HepG2 (cell line): ENCODE results near the gene VPS9D1. TPM values are rescaled to one million over a fixed set of nuclear protein-coding genes. Genes with fewer than 3 reads are reported as not detected.

Experiments used
- AHDC1 ChIP-seq: sonication (generic); formaldehyde crosslinking; IDR thresholded peaks from 2 replicates; pipeline ENCODE4 v1.5.1; 2020; ENCODE audit warnings: mild to moderate bottlenecking, missing genetic modification reagents, borderline replicate concordance
- ELK4 ChIP-seq: sonication (generic); formaldehyde crosslinking; IDR thresholded peaks from 2 replicates; pipeline ENCODE4 v1.9.0; 2021; ENCODE audit warnings: missing genetic modification reagents, borderline replicate concordance
- POGZ ChIP-seq: sonication (generic); formaldehyde crosslinking; IDR thresholded peaks from 2 replicates; pipeline ENCODE4 v1.4.0; 2020; ENCODE audit warnings: mild to moderate bottlenecking, missing genetic modification reagents
- ZNF230 ChIP-seq: sonication (generic); formaldehyde crosslinking; IDR thresholded peaks from 2 replicates; pipeline ENCODE4 v1.4.0; 2020; ENCODE audit warnings: mild to moderate bottlenecking, missing genetic modification reagents
- ZNF512B ChIP-seq: sonication (generic); formaldehyde crosslinking; IDR thresholded peaks from 2 replicates; pipeline ENCODE4 v1.5.1; 2020; ENCODE audit warnings: missing genetic modification reagents, mild to moderate bottlenecking, borderline replicate concordance
- ZSCAN22 ChIP-seq: sonication (generic); formaldehyde crosslinking; IDR thresholded peaks from 2 replicates; pipeline ENCODE4 v1.4.0; 2020; ENCODE audit warnings: mild to moderate bottlenecking, missing genetic modification reagents
- polyA plus RNA-seq, 8 experiments: library from polyadenylated mRNA; depleted of rRNA in 3 of 8; stranded (reverse) in 7 of 8; unstranded in 1 of 8; fragments of >200 nt; fragmentation: Illumina TruSeq in 4 of 8; extraction: Trizol in 4 of 8; gene quantifications; 2 replicates each; pipeline versions ENCODE4 v1.2.1 to v1.2.3, GENCODE V29; 2011 to 2016; ENCODE audit warnings: low read depth in 4 of 8, missing spikeins in 1 of 8, mixed read lengths in 1 of 8; ENCODE audit not compliant: insufficient read depth in 1 of 8
- total RNA-seq, 5 experiments: library from RNA; depleted of rRNA; stranded (reverse); fragments of >200 nt; fragmentation: Illumina TruSeq; extraction: Trizol; gene quantifications; 2 replicates each; pipeline ENCODE4 v1.2.3, GENCODE V29; 2016; ENCODE audit warnings: low read depth in 1 of 5

Gene VPS9D1
- total and polyA plus RNA-seq, 2 of the 13 experiments (the other 11 are each of a cell fraction or from before 2014, with no cell fraction given), result 10.1 to 13.2 TPM

- 0 out of 2 replicates have a peak, but pooled peaks have one; percentile 9 for TF ChIP-seq ZSCAN22
- TF ChIP-seq ZNF230 (CRISPR knock-in tag), result peak; percentile 13; the same call in 1 of the 2 replicates
- TF ChIP-seq ELK4, result peak; percentile 79; the same call in 1 of the 2 replicates
- peak; percentile 58 for TF ChIP-seq POGZ (CRISPR knock-in tag)
- peak; percentile 54; the same call in 1 of the 2 replicates for TF ChIP-seq AHDC1 (CRISPR knock-in tag)
- TF ChIP-seq ZNF512B, result no peak
These were observed 19.9 kb downstream of the VPS9D1 start (continued) for GRCh38 chr16:89700649-89701424.
